Measurements from ENCODE around the gene PRR5.
"Not testable (repeated sequence)": the region's sequence is repeated elsewhere in the genome, so short reads cannot be mapped to it uniquely, and the experiment has no call there.

Gene PRR5, protein sequence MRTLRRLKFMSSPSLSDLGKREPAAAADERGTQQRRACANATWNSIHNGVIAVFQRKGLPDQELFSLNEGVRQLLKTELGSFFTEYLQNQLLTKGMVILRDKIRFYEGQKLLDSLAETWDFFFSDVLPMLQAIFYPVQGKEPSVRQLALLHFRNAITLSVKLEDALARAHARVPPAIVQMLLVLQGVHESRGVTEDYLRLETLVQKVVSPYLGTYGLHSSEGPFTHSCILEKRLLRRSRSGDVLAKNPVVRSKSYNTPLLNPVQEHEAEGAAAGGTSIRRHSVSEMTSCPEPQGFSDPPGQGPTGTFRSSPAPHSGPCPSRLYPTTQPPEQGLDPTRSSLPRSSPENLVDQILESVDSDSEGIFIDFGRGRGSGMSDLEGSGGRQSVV

GRCh38 chr22:44701824-44702478 is at the start of gene PRR5:
Gene PRR5, plus strand, starts transcription at chr22:44702204. Its CDS starts 271 bp downstream, at chr22:44702475.
- Histone ChIP-seq H3K4me1 (ENCODE audit: insufficient read depth, low read length) (peaks cover 16% of the 10 kb centered on the region; the same call in 1 of the 2 replicates), H3K27ac (ENCODE audit: low read length) (no peak within 1 kb of the TSS), H3K27me3 (ENCODE audit: insufficient read depth, low read length) (peaks cover 42% of the 10 kb centered on the region), H3K36me3 (ENCODE audit: insufficient read depth, low read depth, low read length) (no peaks in the 10 kb centered on the region), H3K4me3 (ENCODE audit: low read length) (peak within 1 kb of the TSS; percentile 69), H3K9me3 (ENCODE audit: insufficient read depth, low read depth, low read length) (no peaks in the 10 kb centered on the region), H3K9ac (ENCODE audit: low read depth, low read length) (peak within 1 kb of the TSS; percentile 48)

GRCh38 chr22:44652866-44653265 is 49.1 kb upstream of the PRR5 start:
- H3K9me3 ChIP-seq (ENCODE audit: insufficient read depth, low read depth, low read length); H3K4me1 ChIP-seq (ENCODE audit: insufficient read depth, low read length); H3K27me3 ChIP-seq (ENCODE audit: insufficient read depth, low read length): not testable (repeated sequence)

GRCh38 chr22:44658311-44658953 is 43.6 kb upstream of the PRR5 start:
- no peak overlapping the region for H3K27ac ChIP-seq (ENCODE audit: low read length)
- no peak overlapping the region for H3K9ac ChIP-seq (ENCODE audit: low read depth, low read length)
- H3K9me3 ChIP-seq (ENCODE audit: insufficient read depth, low read depth, low read length), result no peaks in the 10 kb centered on the region
- peaks cover 3% of the 10 kb centered on the region; the same call in 1 of the 2 replicates for H3K4me1 ChIP-seq (ENCODE audit: insufficient read depth, low read length)
- no peaks in the 10 kb centered on the region for H3K27me3 ChIP-seq (ENCODE audit: insufficient read depth, low read length)
- no peaks in the 10 kb centered on the region for H3K36me3 ChIP-seq (ENCODE audit: insufficient read depth, low read depth, low read length)
- no peak overlapping the region for H3K4me3 ChIP-seq (ENCODE audit: low read length)

More at GRCh38 chr22:44652866-44653265, 49.1 kb upstream of the PRR5 start:
- H3K4me3 ChIP-seq (ENCODE audit: low read length); H3K36me3 ChIP-seq (ENCODE audit: insufficient read depth, low read depth, low read length); H3K27ac ChIP-seq (ENCODE audit: low read length); H3K9ac ChIP-seq (ENCODE audit: low read depth, low read length): not testable (repeated sequence)

GRCh38 chr22:44659140-44659539 is 42.9 kb upstream of the PRR5 start:
- Histone ChIP-seq H3K36me3 (ENCODE audit: insufficient read depth, low read depth, low read length) (no peaks in the 10 kb centered on the region), H3K27ac (ENCODE audit: low read length) (no peak overlapping the region), H3K9me3 (ENCODE audit: insufficient read depth, low read depth, low read length) (no peaks in the 10 kb centered on the region), H3K9ac (ENCODE audit: low read depth, low read length) (no peak overlapping the region), H3K4me1 (ENCODE audit: insufficient read depth, low read length) (peaks cover 3% of the 10 kb centered on the region; the same call in 1 of the 2 replicates), H3K27me3 (ENCODE audit: insufficient read depth, low read length) (no peaks in the 10 kb centered on the region), H3K4me3 (ENCODE audit: low read length) (no peak overlapping the region)

- Histone ChIP-seq H3K4me3 (ENCODE audit: low read length) (no peak overlapping the region), H3K4me1 (ENCODE audit: insufficient read depth, low read length) (peaks cover 3% of the 10 kb centered on the region; the same call in 1 of the 2 replicates), H3K9me3 (ENCODE audit: insufficient read depth, low read depth, low read length) (no peaks in the 10 kb centered on the region), H3K9ac (ENCODE audit: low read depth, low read length) (no peak overlapping the region), H3K27ac (ENCODE audit: low read length) (no peak overlapping the region), H3K27me3 (ENCODE audit: insufficient read depth, low read length) (no peaks in the 10 kb centered on the region), H3K36me3 (ENCODE audit: insufficient read depth, low read depth, low read length) (no peaks in the 10 kb centered on the region)
Observed at GRCh38 chr22:44660051-44660830, 41.8 kb upstream of the PRR5 start.

DNA sequence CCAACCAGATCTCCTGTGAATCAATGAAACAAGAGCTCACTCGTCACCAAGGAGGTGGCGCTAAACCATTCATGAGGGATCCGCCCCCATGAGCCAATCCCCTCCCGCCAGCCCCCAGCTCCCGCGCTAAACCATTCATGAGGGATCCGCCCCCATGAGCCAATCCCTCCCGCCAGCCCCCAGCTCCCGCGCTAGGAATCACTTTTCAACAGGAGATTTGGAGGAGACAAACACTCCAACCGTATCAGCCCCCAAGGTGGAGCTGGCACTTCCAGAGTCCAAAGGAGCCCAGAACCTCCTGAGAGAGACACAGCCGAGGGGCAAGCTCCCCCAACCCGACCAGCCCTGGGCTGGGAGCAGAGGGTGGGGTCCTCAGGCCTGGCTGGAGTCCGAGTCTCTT is 40.9 kb upstream of the PRR5 start:
- Histone ChIP-seq H3K9me3 (ENCODE audit: insufficient read depth, low read depth, low read length) (no peaks in the 10 kb centered on the region), H3K4me1 (ENCODE audit: insufficient read depth, low read length) (peaks cover 3% of the 10 kb centered on the region; the same call in 1 of the 2 replicates), H3K36me3 (ENCODE audit: insufficient read depth, low read depth, low read length) (no peaks in the 10 kb centered on the region), H3K4me3 (ENCODE audit: low read length) (peak overlapping the region; percentile 38; the same call in 1 of the 2 replicates), H3K27ac (ENCODE audit: low read length) (no peak overlapping the region), H3K9ac (ENCODE audit: low read depth, low read length) (peak overlapping the region; percentile 57; the same call in 1 of the 2 replicates), H3K27me3 (ENCODE audit: insufficient read depth, low read length) (peaks cover under 1% of the 10 kb centered on the region; the same call in 1 of the 2 replicates)

DNA sequence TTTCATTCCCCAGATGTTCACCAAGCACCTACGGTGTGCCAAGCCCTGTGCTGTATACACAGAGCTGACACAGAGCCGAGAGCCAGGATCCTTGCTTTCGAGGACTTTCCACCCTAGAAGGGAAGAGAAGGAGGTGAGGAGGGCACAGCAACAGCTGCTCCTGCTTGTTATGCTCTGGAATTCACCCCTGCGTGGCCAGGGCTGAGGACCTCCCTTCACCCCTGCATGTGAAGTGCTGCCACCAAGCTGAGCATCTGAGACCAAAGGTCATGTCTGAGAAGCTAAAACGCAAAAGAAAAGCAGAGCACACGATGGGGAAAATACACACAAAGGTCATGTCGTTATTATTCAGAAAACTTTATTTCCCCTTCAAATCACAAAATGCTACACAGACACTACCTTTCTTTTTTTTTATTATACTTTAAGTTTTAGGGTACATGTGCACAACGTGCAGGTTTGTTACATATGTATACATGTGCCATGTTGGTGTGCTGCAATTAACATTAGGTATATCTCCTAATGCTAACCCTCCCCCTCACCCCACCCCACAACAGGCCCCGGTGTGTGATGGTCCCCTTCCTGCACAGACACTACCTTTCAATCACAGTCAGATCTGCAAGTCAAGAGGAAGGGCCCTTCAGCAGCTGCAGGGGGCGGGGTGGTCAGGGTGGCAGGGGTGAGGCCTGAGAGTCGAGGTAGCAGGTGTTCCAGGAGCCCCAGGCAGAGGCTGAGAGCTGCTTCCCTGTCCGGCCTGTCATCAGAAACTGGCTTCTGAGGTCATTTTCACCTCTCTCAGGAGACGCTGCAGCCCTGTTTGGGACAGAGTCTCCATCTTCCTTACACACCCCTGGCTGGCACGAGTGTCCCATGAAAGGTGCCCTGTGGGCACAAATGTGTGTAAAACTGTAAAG is 40.1 kb upstream of the PRR5 start:
- Histone ChIP-seq H3K4me3 (ENCODE audit: low read length) (no peak overlapping the region), H3K27me3 (ENCODE audit: insufficient read depth, low read length) (peaks cover 9% of the 10 kb centered on the region), H3K9me3 (ENCODE audit: insufficient read depth, low read depth, low read length) (no peaks in the 10 kb centered on the region), H3K9ac (ENCODE audit: low read depth, low read length) (peak overlapping the region; percentile 57; the same call in 1 of the 2 replicates), H3K27ac (ENCODE audit: low read length) (no peak overlapping the region), H3K36me3 (ENCODE audit: insufficient read depth, low read depth, low read length) (no peaks in the 10 kb centered on the region), H3K4me1 (ENCODE audit: insufficient read depth, low read length) (peaks cover 3% of the 10 kb centered on the region; the same call in 1 of the 2 replicates)

DNA sequence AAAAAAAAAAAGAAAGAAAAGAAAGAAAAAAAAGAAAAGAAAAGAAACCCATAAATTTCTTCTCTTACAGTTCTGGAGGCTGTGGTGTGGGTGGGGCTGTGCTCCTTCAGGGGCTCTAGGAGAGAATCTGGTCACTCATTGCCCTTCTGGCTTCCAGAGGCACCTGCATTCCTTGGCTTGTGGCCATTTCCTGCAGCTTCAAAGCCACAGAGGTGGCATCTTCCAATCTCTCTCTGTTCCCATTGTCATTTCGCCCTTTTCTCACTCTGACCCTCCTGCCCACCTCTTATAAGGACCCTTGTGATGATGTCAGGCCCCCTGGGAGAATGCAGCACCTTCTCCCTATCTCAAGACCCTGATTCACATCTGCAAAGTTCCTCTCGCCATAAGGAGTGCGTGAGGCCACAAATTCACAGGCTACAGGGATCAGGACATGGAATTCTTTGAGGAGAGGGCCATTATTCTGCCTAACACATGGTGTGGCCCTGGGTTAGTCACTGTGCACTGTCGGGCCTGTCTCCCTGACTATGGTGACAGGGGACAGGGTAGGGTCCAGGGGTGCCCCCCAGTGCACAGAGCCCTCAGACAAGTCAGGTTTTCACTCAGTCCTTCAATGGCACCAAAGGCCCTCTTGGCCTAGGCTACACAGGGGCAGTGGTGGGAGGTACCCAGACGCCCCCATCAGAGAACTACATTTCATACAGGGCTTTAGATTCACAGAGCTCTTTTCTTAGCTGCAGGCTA is 38.6 kb upstream of the PRR5 start:
- no peak overlapping the region for H3K4me3 ChIP-seq (ENCODE audit: low read length)
- no peaks in the 10 kb centered on the region for H3K9me3 ChIP-seq (ENCODE audit: insufficient read depth, low read depth, low read length)
- H3K4me1 ChIP-seq (ENCODE audit: insufficient read depth, low read length), result peaks cover 3% of the 10 kb centered on the region; the same call in 1 of the 2 replicates
- peaks cover 21% of the 10 kb centered on the region for H3K27me3 ChIP-seq (ENCODE audit: insufficient read depth, low read length)
- no peak overlapping the region for H3K27ac ChIP-seq (ENCODE audit: low read length)
- H3K36me3 ChIP-seq (ENCODE audit: insufficient read depth, low read depth, low read length), result no peaks in the 10 kb centered on the region
- no peak overlapping the region for H3K9ac ChIP-seq (ENCODE audit: low read depth, low read length)

- Histone ChIP-seq H3K36me3 (ENCODE audit: insufficient read depth, low read depth, low read length) (no peaks in the 10 kb centered on the region), H3K4me3 (ENCODE audit: low read length) (no peak overlapping the region), H3K27ac (ENCODE audit: low read length) (no peak overlapping the region), H3K27me3 (ENCODE audit: insufficient read depth, low read length) (peaks cover 23% of the 10 kb centered on the region), H3K9ac (ENCODE audit: low read depth, low read length) (no peak overlapping the region), H3K9me3 (ENCODE audit: insufficient read depth, low read depth, low read length) (no peaks in the 10 kb centered on the region), H3K4me1 (ENCODE audit: insufficient read depth, low read length) (no peaks in the 10 kb centered on the region)
Observed at GRCh38 chr22:44664149-44664548, 37.9 kb upstream of the PRR5 start.

DNA sequence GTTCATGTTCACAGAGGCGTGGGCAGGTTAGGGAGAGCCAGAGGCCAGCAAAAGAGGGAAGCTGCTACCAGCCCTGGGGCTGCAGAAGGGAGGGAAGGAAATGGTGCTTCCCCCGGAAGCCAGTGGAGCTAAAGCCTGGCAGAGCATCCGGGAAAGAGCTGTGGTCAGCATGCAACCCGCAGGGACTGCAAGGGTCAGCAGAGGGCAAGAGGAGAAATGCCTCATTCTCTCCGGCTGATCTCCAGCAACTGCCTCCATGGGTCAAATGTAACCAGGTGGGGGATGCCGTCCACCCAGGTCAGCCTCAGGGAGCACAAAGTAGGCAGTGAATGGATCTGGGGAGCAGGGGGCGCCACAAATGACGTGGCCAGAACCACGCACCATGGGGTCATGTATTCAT is 36.9 kb upstream of the PRR5 start:
- H3K9me3 ChIP-seq (ENCODE audit: insufficient read depth, low read depth, low read length), result no peaks in the 10 kb centered on the region
- no peak overlapping the region for H3K9ac ChIP-seq (ENCODE audit: low read depth, low read length)
- H3K4me3 ChIP-seq (ENCODE audit: low read length), result no peak overlapping the region
- no peaks in the 10 kb centered on the region for H3K4me1 ChIP-seq (ENCODE audit: insufficient read depth, low read length)
- H3K27me3 ChIP-seq (ENCODE audit: insufficient read depth, low read length), result peaks cover 33% of the 10 kb centered on the region
- no peaks in the 10 kb centered on the region for H3K36me3 ChIP-seq (ENCODE audit: insufficient read depth, low read depth, low read length)
- no peak overlapping the region for H3K27ac ChIP-seq (ENCODE audit: low read length)
